Colonic mucosa (tissue), 4 donors: ENCODE results near the gene GGT7. TPM values are rescaled to one million over a fixed set of nuclear protein-coding genes. Genes with fewer than 3 reads are reported as not detected.

Experiments
- DNase-seq: peaks from one replicate; pipeline ENCODE4 v3.0.0-alpha.2; 2020
- H3K27ac ChIP-seq: fragments of 200-600 bp; one replicate; pipeline ENCODE4 v1.8.0; 2021
- H3K27me3 ChIP-seq: fragments of 200-600 bp; one replicate; pipeline ENCODE4 v1.8.0; 2021
- H3K36me3 ChIP-seq: fragments of 200-600 bp; one replicate; pipeline ENCODE4 v1.8.0; 2021
- H3K4me1 ChIP-seq: fragments of 200-600 bp; one replicate; pipeline ENCODE4 v1.8.0; 2021; ENCODE audit warnings: mild to moderate bottlenecking
- H3K4me3 ChIP-seq: fragments of 200-600 bp; one replicate; pipeline ENCODE4 v1.8.0; 2021
- H3K9ac ChIP-seq, 2 donors: one replicate each; pipeline ENCODE4 v1.7.0; 2013; ENCODE audit warnings: control low read depth in 2 of 2, low read depth in 2 of 2, low read length in 2 of 2
- H3K9me3 ChIP-seq: fragments of 200-600 bp; one replicate; pipeline ENCODE4 v1.8.0; 2021
- CTCF ChIP-seq: fragments of 200-600 bp; IDR thresholded peaks from one replicate; pipeline ENCODE4 v1.8.0; 2022; ENCODE audit warnings: antibody characterized with exemption, mild to moderate bottlenecking
- intact Hi-C: fragments of 100-400 bp; cut with DNase I; formaldehyde crosslinking; loops from one replicate; pipeline ENCODE4 v1.14.1; 2022
- total RNA-seq, 2 donors: library from RNA; stranded (reverse); fragmentation: NEBNext Ultra II Directional in 1 of 2; extraction: Animal tissue kit (Norgen Biotek cat#: 25700) in 1 of 2; gene quantifications; one replicate each; pipeline ENCODE4 v1.2.1, GENCODE V29; 2021
- donor health status: healthy.
- donor health status: DM: no; HTN: no; CAD: no.
- donor health status: DM: no; HTN: no; CAD: no.

Gene GGT7
- total RNA-seq, 2 donors from 2014 or later = 10.1 to 17.8 TPM

GRCh38 chr20:34834459-34834893 is 38.2 kb downstream of the GGT7 start:
- H3K4me1 ChIP-seq = no peaks in the 10 kb centered on the region
- no peaks in the 10 kb centered on the region for H3K36me3 ChIP-seq
- DNase-seq = no peak
- no peak overlapping the region for H3K4me3 ChIP-seq
- H3K9ac ChIP-seq = no peak overlapping the region
- intact Hi-C loops = loop anchor here (5.0 kb wide), 1 partner anchor 373 kb away; no protein-coding TSS in a partner anchor
- TF ChIP-seq CTCF = no peak
- no peaks in the 10 kb centered on the region for H3K27me3 ChIP-seq
- no peaks in the 10 kb centered on the region for H3K9me3 ChIP-seq
- no peak overlapping the region for H3K27ac ChIP-seq

GRCh38 chr20:34831936-34832335 is 40.7 kb downstream of the GGT7 start:
- Histone ChIP-seq H3K27me3 (no peaks in the 10 kb centered on the region), H3K27ac (no peak overlapping the region), H3K9ac (no peak overlapping the region), H3K9me3 (no peaks in the 10 kb centered on the region), H3K4me1 (no peaks in the 10 kb centered on the region), H3K4me3 (no peak overlapping the region), H3K36me3 (no peaks in the 10 kb centered on the region)
- intact Hi-C loops = loop anchor here (5.0 kb wide), 1 partner anchor 375 kb away; no protein-coding TSS in a partner anchor
- TF ChIP-seq CTCF = no peak
- no peak for DNase-seq

GRCh38 chr20:34829191-34829590 is 43.5 kb downstream of the GGT7 start:
- Histone ChIP-seq H3K9ac (no peak overlapping the region), H3K4me1 (no peaks in the 10 kb centered on the region), H3K4me3 (no peak overlapping the region), H3K36me3 (no peaks in the 10 kb centered on the region), H3K27ac (no peak overlapping the region), H3K27me3 (no peaks in the 10 kb centered on the region), H3K9me3 (no peaks in the 10 kb centered on the region)
- intact Hi-C loops = no loop called here
- TF ChIP-seq CTCF = no peak
- no peak for DNase-seq

GRCh38 chr20:34825530-34826362 is 46.9 kb downstream of the GGT7 start, which contains the start of gene NCOA6:
TSS of gene NCOA6 (minus strand) at chr20:34825651. CDS start at chr20:34782355, 43,296 bp downstream.
- no peak for TF ChIP-seq CTCF
- peak; percentile 93 for DNase-seq
- no peaks in the 10 kb centered on the region for H3K27me3 ChIP-seq
- H3K36me3 ChIP-seq = no peaks in the 10 kb centered on the region
- H3K9me3 ChIP-seq = no peaks in the 10 kb centered on the region
- peak within 1 kb of the TSS; percentile 89 for H3K27ac ChIP-seq
- H3K9ac ChIP-seq = peak within 1 kb of the TSS; percentile 98 to 99
- H3K4me1 ChIP-seq = peaks cover 7% of the 10 kb centered on the region
- peak within 1 kb of the TSS; percentile 81 for H3K4me3 ChIP-seq
- intact Hi-C loops = no loop called here

GRCh38 chr20:34824806-34825529 is 47.7 kb downstream of the GGT7 start:
- Histone ChIP-seq H3K9ac (peak overlapping the region; percentile 98 to 99), H3K27ac (peak overlapping the region; percentile 89), H3K4me3 (peak overlapping the region; percentile 81), H3K4me1 (peaks cover 7% of the 10 kb centered on the region), H3K27me3 (no peaks in the 10 kb centered on the region), H3K9me3 (no peaks in the 10 kb centered on the region), H3K36me3 (no peaks in the 10 kb centered on the region)
- intact Hi-C loops = no loop called here
- DNase-seq = peak; percentile 56
- no peak for TF ChIP-seq CTCF
